Endodermal cell (in vitro differentiated cells): ENCODE results near the gene TNIK. TPM values are rescaled to one million over a fixed set of nuclear protein-coding genes. Genes with fewer than 3 reads are reported as not detected.

ENCODE experiments used
- DNase-seq: peaks from one replicate; pipeline ENCODE4 v3.0.0-alpha.2; 2017
- H3K27ac ChIP-seq: 2 replicates; pipeline ENCODE4 v1.5.1; 2013; ENCODE audit warnings: mild to moderate bottlenecking, low read depth, low read length, moderate library complexity
- H3K27me3 ChIP-seq: 2 replicates; pipeline ENCODE4 v1.6.1; 2013; ENCODE audit warnings: mild to moderate bottlenecking, low read length, moderate library complexity; ENCODE audit not compliant: insufficient read depth, control insufficient read depth, poor library complexity, severe bottlenecking
- H3K36me3 ChIP-seq: 2 replicates; pipeline ENCODE4 v1.7.0; 2013; ENCODE audit warnings: mild to moderate bottlenecking, low read length, moderate library complexity; ENCODE audit not compliant: control insufficient read depth, insufficient read depth
- H3K4me1 ChIP-seq: one replicate; pipeline ENCODE4 v1.7.0; 2013; ENCODE audit warnings: low read length; ENCODE audit not compliant: control insufficient read depth, insufficient read depth
- H3K4me3 ChIP-seq: 2 replicates; pipeline ENCODE4 v1.5.1; 2013; ENCODE audit warnings: mild to moderate bottlenecking, low read length, moderate library complexity
- H3K9ac ChIP-seq: 2 replicates; pipeline ENCODE4 v1.6.1; 2013; ENCODE audit warnings: mild to moderate bottlenecking, low read length, moderate library complexity; ENCODE audit not compliant: poor library complexity, severe bottlenecking; ENCODE audit errors: extremely low read depth
- H3K9me3 ChIP-seq: 2 replicates; pipeline ENCODE4 v1.6.1; 2013; ENCODE audit warnings: mild to moderate bottlenecking, low read length, moderate library complexity; ENCODE audit not compliant: control insufficient read depth
- H3K27ac Mint-ChIP-seq: 2 replicates; pipeline ENCODE4 v1.8.0; 2020; ENCODE audit warnings: mixed read lengths
- H3K27me3 Mint-ChIP-seq: 2 replicates; pipeline ENCODE4 v1.8.0; 2021; ENCODE audit warnings: mild to moderate bottlenecking, mixed read lengths; ENCODE audit not compliant: insufficient read depth
- H3K36me3 Mint-ChIP-seq: 2 replicates; pipeline ENCODE4 v1.8.0; 2020; ENCODE audit warnings: low read depth, mixed read lengths
- H3K4me1 Mint-ChIP-seq: 2 replicates; pipeline ENCODE4 v1.8.0; 2020; ENCODE audit warnings: mixed read lengths
- H3K4me3 Mint-ChIP-seq: 2 replicates; pipeline ENCODE4 v1.8.0; 2020; ENCODE audit warnings: mild to moderate bottlenecking, moderate library complexity, mixed read lengths
- H3K9me3 Mint-ChIP-seq: 2 replicates; pipeline ENCODE4 v1.8.0; 2020; ENCODE audit warnings: mild to moderate bottlenecking, mixed read lengths
- WGBS, 2 experiments: methylation state at CpG; one replicate each; pipeline versions ENCODE4 v1.1.5 to v1.1.7; 2013; ENCODE audit warnings: missing lambda C conversion rate in 2 of 2, mixed read lengths in 1 of 2; ENCODE audit not compliant: insufficient coverage in 1 of 2, insufficient read length in 1 of 2; 5-methylcytosine and 5-hydroxymethylcytosine counted together
- total RNA-seq, 2 donors: library from RNA; stranded (reverse); fragmentation: NEBNext Ultra II Directional in 1 of 2; extraction: Animal tissue kit (Norgen Biotek cat#: 25700) in 1 of 2; gene quantifications; 2 replicates in 1 of 2; 3 replicates in 1 of 2; pipeline ENCODE4 v1.2.1, GENCODE V29; 2021
- TF ChIP-seq, protein P1 (sequence below): fragments of 200-600 bp; sonication (generic); conservative IDR thresholded peaks from 2 replicates; pipeline ENCODE4 v1.5.0; 2021; ENCODE audit warnings: antibody characterized with exemption, mild to moderate bottlenecking

TNIK gene
- total RNA-seq, 2 donors from 2014 or later: 12.2 to 14.9 TPM

- Histone ChIP-seq H3K27ac (no peak overlapping the region), H3K4me1 (peaks cover 3% of the 10 kb centered on the region), H3K9me3 (no peaks in the 10 kb centered on the region), H3K36me3 (no peaks in the 10 kb centered on the region), H3K27me3 (no peaks in the 10 kb centered on the region), H3K4me3 (no peak overlapping the region), H3K9ac (no peak overlapping the region)
- Mint-ChIP-seq H3K4me1 (peaks cover 17% of the 10 kb centered on the region), H3K27ac (no peak overlapping the region), H3K9me3 (no peaks in the 10 kb centered on the region), H3K36me3 (no peaks in the 10 kb centered on the region), H3K4me3 (no peak overlapping the region), H3K27me3 (no peaks in the 10 kb centered on the region)
- TF ChIP-seq, protein P1, sequence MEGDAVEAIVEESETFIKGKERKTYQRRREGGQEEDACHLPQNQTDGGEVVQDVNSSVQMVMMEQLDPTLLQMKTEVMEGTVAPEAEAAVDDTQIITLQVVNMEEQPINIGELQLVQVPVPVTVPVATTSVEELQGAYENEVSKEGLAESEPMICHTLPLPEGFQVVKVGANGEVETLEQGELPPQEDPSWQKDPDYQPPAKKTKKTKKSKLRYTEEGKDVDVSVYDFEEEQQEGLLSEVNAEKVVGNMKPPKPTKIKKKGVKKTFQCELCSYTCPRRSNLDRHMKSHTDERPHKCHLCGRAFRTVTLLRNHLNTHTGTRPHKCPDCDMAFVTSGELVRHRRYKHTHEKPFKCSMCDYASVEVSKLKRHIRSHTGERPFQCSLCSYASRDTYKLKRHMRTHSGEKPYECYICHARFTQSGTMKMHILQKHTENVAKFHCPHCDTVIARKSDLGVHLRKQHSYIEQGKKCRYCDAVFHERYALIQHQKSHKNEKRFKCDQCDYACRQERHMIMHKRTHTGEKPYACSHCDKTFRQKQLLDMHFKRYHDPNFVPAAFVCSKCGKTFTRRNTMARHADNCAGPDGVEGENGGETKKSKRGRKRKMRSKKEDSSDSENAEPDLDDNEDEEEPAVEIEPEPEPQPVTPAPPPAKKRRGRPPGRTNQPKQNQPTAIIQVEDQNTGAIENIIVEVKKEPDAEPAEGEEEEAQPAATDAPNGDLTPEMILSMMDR: no peak
- no peak for DNase-seq
- WGBS, 2 experiments: 90 to 97% methylated on average over 2 to 3 of the region's 3 CpGs
Observed at GRCh38 chr3:171189394-171190080, 270.7 kb downstream of the TNIK start.

DNA sequence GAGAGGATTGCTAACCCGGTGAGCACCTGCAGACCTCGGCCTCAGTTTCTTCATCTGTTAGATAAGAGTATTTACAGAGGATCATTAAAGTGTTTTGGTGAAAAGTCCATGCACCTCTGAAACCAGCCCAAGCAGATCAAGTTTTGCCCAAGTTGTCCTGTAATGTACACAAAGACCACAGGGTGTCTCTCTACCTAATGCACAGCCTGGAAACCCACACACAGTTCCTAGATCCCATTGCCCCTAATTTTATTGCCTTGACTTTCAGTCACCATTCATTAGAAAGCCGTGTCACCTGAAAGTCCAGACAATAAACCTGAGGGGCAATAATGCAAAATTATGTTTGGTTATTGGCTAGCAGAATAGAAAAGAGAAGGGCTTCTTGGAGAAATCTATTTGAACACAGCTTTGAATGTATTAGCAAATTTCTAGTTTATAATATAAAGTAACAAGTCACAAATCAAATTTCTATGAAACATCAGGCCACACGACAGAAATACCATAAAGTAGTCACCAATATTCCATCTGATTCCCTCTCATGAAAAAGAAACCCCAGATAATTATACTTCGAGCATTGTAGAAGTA is 272.4 kb downstream of the TNIK start:
- Mint-ChIP-seq H3K27ac (no peak overlapping the region), H3K4me3 (no peak overlapping the region), H3K4me1 (peaks cover 23% of the 10 kb centered on the region), H3K27me3 (no peaks in the 10 kb centered on the region), H3K36me3 (no peaks in the 10 kb centered on the region), H3K9me3 (no peaks in the 10 kb centered on the region)
- no peaks in the 10 kb centered on the region for H3K27me3 ChIP-seq
- H3K9me3 ChIP-seq: no peaks in the 10 kb centered on the region
- peaks cover 8% of the 10 kb centered on the region for H3K4me1 ChIP-seq
- H3K9ac ChIP-seq: no peak overlapping the region
- 39 to 64% methylated on average over 2 to 5 of the region's 5 CpGs for WGBS, 2 experiments
- DNase-seq: peak; percentile 62
- TF ChIP-seq, protein P1: peak; percentile 79
- H3K27ac ChIP-seq: no peak overlapping the region
- no peaks in the 10 kb centered on the region for H3K36me3 ChIP-seq
- no peak overlapping the region for H3K4me3 ChIP-seq

- Mint-ChIP-seq H3K36me3 (no peaks in the 10 kb centered on the region), H3K27ac (no peak overlapping the region), H3K4me3 (no peak overlapping the region), H3K27me3 (no peaks in the 10 kb centered on the region), H3K9me3 (no peaks in the 10 kb centered on the region), H3K4me1 (peaks cover 28% of the 10 kb centered on the region)
- Histone ChIP-seq H3K4me1 (peaks cover 8% of the 10 kb centered on the region), H3K9ac (no peak overlapping the region), H3K4me3 (no peak overlapping the region), H3K36me3 (no peaks in the 10 kb centered on the region), H3K27me3 (no peaks in the 10 kb centered on the region), H3K9me3 (no peaks in the 10 kb centered on the region), H3K27ac (no peak overlapping the region)
- 63 to 76% methylated on average over 3 of the region's 3 CpGs for WGBS, 2 experiments
- no peak for DNase-seq
- TF ChIP-seq, protein P1: no peak
Observed at GRCh38 chr3:171186817-171187500, 273.2 kb downstream of the TNIK start.
